H9 (cell line): ENCODE results near the gene GGT7. TPM values are rescaled to one million over a fixed set of nuclear protein-coding genes. Genes with fewer than 3 reads are reported as not detected.

Experiments
- DNase-seq: peaks from one replicate; pipeline ENCODE4 v3.0.0-alpha.2; 2017
- H2AFZ ChIP-seq: one replicate; pipeline ENCODE4 v1.6.1; 2013; ENCODE audit warnings: mild to moderate bottlenecking, low read length, control low read depth, moderate library complexity
- H2AK5ac ChIP-seq: 2 replicates; pipeline ENCODE4 v1.6.1; 2013; ENCODE audit warnings: low read length, control low read depth, mixed read lengths; ENCODE audit not compliant: insufficient read length
- H2BK120ac ChIP-seq: one replicate; pipeline ENCODE4 v1.6.1; 2013; ENCODE audit warnings: low read depth, mild to moderate bottlenecking, low read length, control low read depth, inconsistent platforms; ENCODE audit not compliant: poor library complexity, severe bottlenecking
- H2BK12ac ChIP-seq: 2 replicates; pipeline ENCODE4 v1.6.1; 2013; ENCODE audit warnings: low read length, control low read depth, mixed read lengths, low read depth; ENCODE audit not compliant: insufficient read length
- H2BK15ac ChIP-seq: 2 replicates; pipeline ENCODE4 v1.6.1; 2013; ENCODE audit warnings: low read depth, low read length, control low read depth
- H2BK20ac ChIP-seq: one replicate; pipeline ENCODE4 v1.6.1; 2013; ENCODE audit warnings: low read depth, mild to moderate bottlenecking, low read length, control low read depth, inconsistent platforms; ENCODE audit not compliant: poor library complexity, severe bottlenecking
- H2BK5ac ChIP-seq: 2 replicates; pipeline ENCODE4 v1.6.1; 2013; ENCODE audit warnings: low read length, control low read depth, mixed read lengths; ENCODE audit not compliant: insufficient read length
- H3K14ac ChIP-seq: 2 replicates; pipeline ENCODE4 v1.6.1; 2013; ENCODE audit warnings: low read length, control low read depth; ENCODE audit not compliant: insufficient read depth
- H3K18ac ChIP-seq: 2 replicates; pipeline ENCODE4 v1.6.1; 2013; ENCODE audit warnings: low read depth, mild to moderate bottlenecking, mixed read lengths, low read length, control low read depth; ENCODE audit not compliant: insufficient read length
- H3K23ac ChIP-seq: 2 replicates; pipeline ENCODE4 v1.6.1; 2013; ENCODE audit warnings: low read length, control low read depth, mixed read lengths, low read depth; ENCODE audit not compliant: insufficient read length
- H3K23me2 ChIP-seq: 2 replicates; pipeline ENCODE4 v1.6.1; 2013; ENCODE audit warnings: low read depth, mild to moderate bottlenecking, mixed read lengths, low read length, control low read depth; ENCODE audit not compliant: insufficient read length, poor library complexity, severe bottlenecking
- H3K27ac ChIP-seq: 2 replicates; pipeline ENCODE4 v1.5.1; 2013; ENCODE audit warnings: low read length, control low read depth, mixed read lengths, low read depth; ENCODE audit not compliant: insufficient read length
- H3K27me3 ChIP-seq: 2 replicates; pipeline ENCODE4 v1.6.1; 2013; ENCODE audit warnings: low read length, control low read depth, inconsistent platforms; ENCODE audit not compliant: insufficient read depth
- H3K4ac ChIP-seq: 2 replicates; pipeline ENCODE4 v1.6.1; 2013; ENCODE audit warnings: low read depth, mild to moderate bottlenecking, control low read depth, inconsistent platforms, low read length, moderate library complexity
- H3K4me1 ChIP-seq: 2 replicates; pipeline ENCODE4 v1.6.1; 2013; ENCODE audit warnings: low read length, control low read depth, inconsistent platforms; ENCODE audit not compliant: insufficient read depth
- H3K4me2 ChIP-seq: 2 replicates; pipeline ENCODE4 v1.6.1; 2013; ENCODE audit warnings: low read length, control low read depth, mixed read lengths; ENCODE audit not compliant: insufficient read length, insufficient read depth
- H3K56ac ChIP-seq: 2 replicates; pipeline ENCODE4 v1.6.1; 2013; ENCODE audit warnings: low read depth, mild to moderate bottlenecking, mixed read lengths, low read length, control low read depth; ENCODE audit not compliant: insufficient read length
- H3K79me1 ChIP-seq: 2 replicates; pipeline ENCODE4 v1.6.1; 2013; ENCODE audit warnings: low read depth, mild to moderate bottlenecking, moderate library complexity, low read length, control low read depth, inconsistent platforms; ENCODE audit not compliant: insufficient read depth, poor library complexity, severe bottlenecking
- H3K79me2 ChIP-seq: 2 replicates; pipeline ENCODE4 v1.6.1; 2013; ENCODE audit warnings: low read length, control low read depth, inconsistent platforms; ENCODE audit not compliant: insufficient read depth
- H3K9ac ChIP-seq: 2 replicates; pipeline ENCODE4 v1.6.1; 2013; ENCODE audit warnings: low read length, control low read depth, mixed read lengths; ENCODE audit not compliant: insufficient read length; ENCODE audit errors: extremely low read depth
- H3K9me3 ChIP-seq: one replicate; pipeline ENCODE4 v1.6.1; 2013; ENCODE audit warnings: low read depth, low read length, inconsistent platforms; ENCODE audit not compliant: control insufficient read depth
- H3T11ph ChIP-seq: one replicate; pipeline ENCODE4 v1.6.1; 2013; ENCODE audit warnings: mild to moderate bottlenecking, low read length, control low read depth, inconsistent platforms
- H4K20me1 ChIP-seq: one replicate; pipeline ENCODE4 v1.6.1; 2013; ENCODE audit not compliant: control insufficient read depth, insufficient read length, insufficient read depth
- H4K5ac ChIP-seq: 2 replicates; pipeline ENCODE4 v1.6.1; 2013; ENCODE audit warnings: low read depth, mild to moderate bottlenecking, mixed read lengths, low read length, control low read depth; ENCODE audit not compliant: insufficient read length
- H4K8ac ChIP-seq: replicated peaks from 2 replicates; pipeline ENCODE4 v1.6.1; 2013; ENCODE audit warnings: low read length, control low read depth, mixed read lengths, low read depth; ENCODE audit not compliant: insufficient read length
- H4K91ac ChIP-seq: 2 replicates; pipeline ENCODE4 v1.6.1; 2013; ENCODE audit warnings: low read depth, mild to moderate bottlenecking, moderate library complexity, mixed read lengths, low read length, control low read depth; ENCODE audit not compliant: insufficient read length
- H3K27ac Mint-ChIP-seq, 3 experiments: 2 replicates in 2 of 3; 3 replicates in 1 of 3; pipeline ENCODE4 v1.8.0; 2020 to 2021; ENCODE audit warnings: mixed read lengths in 3 of 3, mild to moderate bottlenecking in 1 of 3, moderate library complexity in 1 of 3
- H3K27me3 Mint-ChIP-seq: 2 replicates; pipeline ENCODE4 v1.8.0; 2021; ENCODE audit warnings: low read depth, mild to moderate bottlenecking, moderate library complexity, mixed read lengths
- H3K36me3 Mint-ChIP-seq, 3 experiments: 2 replicates in 2 of 3; 3 replicates in 1 of 3; pipeline ENCODE4 v1.8.0; 2020 to 2021; ENCODE audit warnings: low read depth in 3 of 3, mixed read lengths in 3 of 3; ENCODE audit not compliant: insufficient read depth in 1 of 3
- H3K4me1 Mint-ChIP-seq, 2 experiments: 2 replicates each; pipeline ENCODE4 v1.8.0; 2020; ENCODE audit warnings: mixed read lengths in 2 of 2
- H3K4me3 Mint-ChIP-seq, 2 experiments: 2 replicates in 1 of 2; 3 replicates in 1 of 2; pipeline ENCODE4 v1.8.0; 2020 to 2021; ENCODE audit warnings: mild to moderate bottlenecking in 2 of 2, mixed read lengths in 2 of 2, moderate library complexity in 1 of 2
- H3K9me3 Mint-ChIP-seq, 2 experiments: 2 replicates in 1 of 2; 3 replicates in 1 of 2; pipeline ENCODE4 v1.8.0; 2020; ENCODE audit warnings: mild to moderate bottlenecking in 2 of 2, mixed read lengths in 2 of 2, moderate library complexity in 1 of 2
- CTCF ChIP-seq: fragments of 200-600 bp; sonication (generic); conservative IDR thresholded peaks from 3 replicates; pipeline ENCODE4 v1.8.0; 2021; ENCODE audit warnings: antibody characterized with exemption, mild to moderate bottlenecking
- WGBS: extraction: QIAGEN DNeasy Blood & Tissue Kit; methylation state at CpG from one replicate; pipeline ENCODE4 v1.1.7; 2013; ENCODE audit warnings: missing lambda C conversion rate, low lambda C conversion rate, mixed read lengths; ENCODE audit not compliant: insufficient read length; ENCODE audit errors: extremely low coverage; 5-methylcytosine and 5-hydroxymethylcytosine counted together
- total RNA-seq: library from RNA; stranded (reverse); gene quantifications from 2 replicates; pipeline ENCODE4 v1.2.1, GENCODE V29; 2021

GGT7 gene
- total RNA-seq, 1 experiment from 2014 or later: 38.6 TPM

GRCh38 chr20:34887023-34887422, 14.4 kb upstream of the GGT7 start:
- H4K91ac ChIP-seq: no peak overlapping the region
- H3K23me2 ChIP-seq: no peaks in the 10 kb centered on the region
- no peaks in the 10 kb centered on the region for H4K20me1 ChIP-seq
- no peak overlapping the region for H4K5ac ChIP-seq
- Mint-ChIP-seq H3K4me1 (peaks cover 0 to 3% of the 10 kb centered on the region in 2 experiments; a peak in 1 of 4 replicates), H3K9me3 (no peaks in the 10 kb centered on the region), H3K27ac (no peak overlapping the region), H3K36me3 (peaks cover 0 to 3% (median 3%) of the 10 kb centered on the region in 3 experiments; a peak in 3 of 7 replicates), H3K4me3 (no peak overlapping the region), H3K27me3 (no peaks in the 10 kb centered on the region)
- no peak for DNase-seq
- no peak overlapping the region for H2AFZ ChIP-seq
- no peak overlapping the region for H2AK5ac ChIP-seq
- WGBS: no CpG with 5 or more reads among the region's 3 CpGs
- H3K18ac ChIP-seq: no peak overlapping the region
- H2BK12ac ChIP-seq: no peak overlapping the region
- H3K9ac ChIP-seq: no peak overlapping the region
- no peak overlapping the region for H3K4me2 ChIP-seq
- H3K27me3 ChIP-seq: no peaks in the 10 kb centered on the region
- no peak overlapping the region for H2BK5ac ChIP-seq
- H3K56ac ChIP-seq: no peak overlapping the region
- H3K9me3 ChIP-seq: no peaks in the 10 kb centered on the region
- H3K27ac ChIP-seq: no peak overlapping the region
- H2BK120ac ChIP-seq: no peak overlapping the region
- H4K8ac ChIP-seq: no peak overlapping the region
- no peak overlapping the region for H2BK20ac ChIP-seq
- H3K79me2 ChIP-seq: no peaks in the 10 kb centered on the region; the same call in 1 of the 2 replicates
- no peak overlapping the region for H3K14ac ChIP-seq
- H2BK15ac ChIP-seq: no peak overlapping the region
- no peak overlapping the region for H3K4ac ChIP-seq
- no peaks in the 10 kb centered on the region for H3K79me1 ChIP-seq
- H3T11ph ChIP-seq: no peak overlapping the region
- TF ChIP-seq CTCF: no peak
- H3K4me1 ChIP-seq: no peaks in the 10 kb centered on the region
- H3K23ac ChIP-seq: no peak overlapping the region
